Measurements from ENCODE around the gene DNAL1. TPM values are rescaled to one million over a fixed set of nuclear protein-coding genes. Genes with fewer than 3 reads are reported as not detected.

The DNAL1 gene
- total RNA-seq, 1 donor from 2014 or later, result 5.2 TPM

- Histone ChIP-seq H3K4me1 (ENCODE audit: control insufficient read depth in 3 of 3, insufficient read depth in 3 of 3, low read length in 3 of 3) (peaks cover 63 to 84% (median 80%) of the 10 kb centered on the region in 3 donors), H3K9ac (ENCODE audit: low read depth in 1 of 3, low read length in 3 of 3) (peak overlapping the region; percentile 37 to 70 (median 40)), H3K9me3 (ENCODE audit: control insufficient read depth in 3 of 3, low read length in 3 of 3) (no peaks in the 10 kb centered on the region), H3K27ac (ENCODE audit: low read depth, low read length) (peak overlapping the region; percentile 87), H3K36me3 (ENCODE audit: control insufficient read depth in 3 of 3, insufficient read depth in 3 of 3, low read length in 3 of 3) (peaks cover 54 to 65% (median 58%) of the 10 kb centered on the region in 3 donors), H3K4me3 (ENCODE audit: low read length in 3 of 3) (peak overlapping the region in 1 of 3 donors; percentile 22), H3K27me3 (ENCODE audit: control insufficient read depth in 3 of 3, insufficient read depth in 3 of 3, low read length in 3 of 3) (no peaks in the 10 kb centered on the region)
Observed at GRCh38 chr14:73726025-73726961, 81.5 kb downstream of the DNAL1 start.

- peak overlapping the region in 1 of 3 donors; percentile 70 for H3K9ac ChIP-seq (ENCODE audit: low read depth in 1 of 3, low read length in 3 of 3)
- H3K27me3 ChIP-seq (ENCODE audit: control insufficient read depth in 3 of 3, insufficient read depth in 3 of 3, low read length in 3 of 3), result no peaks in the 10 kb centered on the region
- H3K9me3 ChIP-seq (ENCODE audit: control insufficient read depth in 3 of 3, low read length in 3 of 3), result no peaks in the 10 kb centered on the region
- H3K36me3 ChIP-seq (ENCODE audit: control insufficient read depth in 3 of 3, insufficient read depth in 3 of 3, low read length in 3 of 3), result peaks cover 45 to 62% (median 50%) of the 10 kb centered on the region in 3 donors
- no peak overlapping the region for H3K4me3 ChIP-seq (ENCODE audit: low read length in 3 of 3)
- H3K27ac ChIP-seq (ENCODE audit: low read depth, low read length), result peak overlapping the region; percentile 87
- H3K4me1 ChIP-seq (ENCODE audit: control insufficient read depth in 3 of 3, insufficient read depth in 3 of 3, low read length in 3 of 3), result peaks cover 63 to 79% (median 75%) of the 10 kb centered on the region in 3 donors
Observed at GRCh38 chr14:73727166-73727565, 82.4 kb downstream of the DNAL1 start.

- no peaks in the 10 kb centered on the region for H3K27me3 ChIP-seq (ENCODE audit: control insufficient read depth in 3 of 3, insufficient read depth in 3 of 3, low read length in 3 of 3)
- peak overlapping the region; percentile 38 for H3K27ac ChIP-seq (ENCODE audit: low read depth, low read length)
- no peak overlapping the region for H3K4me3 ChIP-seq (ENCODE audit: low read length in 3 of 3)
- no peak overlapping the region for H3K9ac ChIP-seq (ENCODE audit: low read depth in 1 of 3, low read length in 3 of 3)
- peaks cover 47 to 62% (median 59%) of the 10 kb centered on the region in 3 donors for H3K4me1 ChIP-seq (ENCODE audit: control insufficient read depth in 3 of 3, insufficient read depth in 3 of 3, low read length in 3 of 3)
- peaks cover 38 to 54% (median 41%) of the 10 kb centered on the region in 3 donors for H3K36me3 ChIP-seq (ENCODE audit: control insufficient read depth in 3 of 3, insufficient read depth in 3 of 3, low read length in 3 of 3)
- no peaks in the 10 kb centered on the region for H3K9me3 ChIP-seq (ENCODE audit: control insufficient read depth in 3 of 3, low read length in 3 of 3)
Observed at GRCh38 chr14:73728717-73729330, 84.0 kb downstream of the DNAL1 start.

DNA sequence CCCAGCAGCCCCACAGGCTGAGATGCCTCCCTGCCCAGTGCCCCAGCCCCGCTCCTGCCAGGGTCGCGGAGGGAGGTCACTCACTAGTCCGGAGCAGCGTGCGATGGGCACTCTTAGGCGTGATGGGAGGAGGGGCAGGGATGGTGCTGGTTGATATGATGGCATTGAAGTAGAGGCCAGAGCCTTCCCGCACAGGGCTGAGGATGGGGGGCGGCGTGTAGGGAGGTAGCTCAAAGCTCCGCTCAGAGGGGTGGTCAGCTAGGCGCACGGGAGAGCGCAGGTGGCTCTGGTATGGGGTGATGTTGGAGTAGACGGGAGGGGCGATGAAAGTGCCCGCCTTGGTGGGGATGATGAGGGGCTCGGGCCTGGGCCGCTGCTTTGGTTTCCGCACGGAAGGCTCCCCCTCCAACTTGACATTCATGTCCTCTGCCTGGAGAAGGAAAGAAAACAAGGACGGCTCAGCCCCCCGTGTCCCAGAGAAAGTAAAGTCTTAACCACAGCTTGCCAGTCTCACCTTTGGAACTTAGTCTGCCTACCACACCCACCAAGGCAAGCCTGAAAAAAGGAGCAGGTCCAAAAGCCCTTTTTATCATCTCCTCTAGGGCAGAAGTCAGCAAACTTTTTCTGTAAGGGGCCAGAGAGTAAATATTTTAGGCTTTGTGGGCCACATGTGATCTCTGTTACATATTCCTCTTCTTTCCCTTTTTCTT, 84.9 kb downstream of the DNAL1 start:
- peaks cover 41 to 53% (median 47%) of the 10 kb centered on the region in 3 donors for H3K36me3 ChIP-seq (ENCODE audit: control insufficient read depth in 3 of 3, insufficient read depth in 3 of 3, low read length in 3 of 3)

DNA sequence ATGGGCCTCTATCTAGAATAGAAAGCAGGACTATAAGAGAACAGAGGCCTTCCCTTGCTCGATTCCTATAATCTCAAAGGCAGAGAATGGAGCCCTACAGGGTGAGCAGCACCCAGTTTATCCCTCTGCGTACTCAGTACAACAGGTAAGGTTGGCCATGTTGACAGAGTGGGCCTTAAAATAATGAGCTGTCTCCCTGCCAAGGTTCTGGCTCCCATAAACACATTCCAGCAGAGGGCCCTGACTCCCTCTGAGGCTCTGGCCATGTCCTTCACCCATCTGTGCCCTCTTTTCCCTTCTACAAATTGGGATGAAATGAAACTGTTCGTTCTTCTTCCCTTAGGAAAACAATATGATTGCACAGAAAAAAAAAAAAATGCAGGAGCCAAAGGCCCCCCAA, 86.3 kb downstream of the DNAL1 start:
- Histone ChIP-seq H3K27ac (ENCODE audit: low read depth, low read length) (no peak overlapping the region), H3K27me3 (ENCODE audit: control insufficient read depth in 3 of 3, insufficient read depth in 3 of 3, low read length in 3 of 3) (no peaks in the 10 kb centered on the region), H3K4me3 (ENCODE audit: low read length in 3 of 3) (no peak overlapping the region), H3K4me1 (ENCODE audit: control insufficient read depth in 3 of 3, insufficient read depth in 3 of 3, low read length in 3 of 3) (peaks cover 25 to 39% (median 36%) of the 10 kb centered on the region in 3 donors), H3K36me3 (ENCODE audit: control insufficient read depth in 3 of 3, insufficient read depth in 3 of 3, low read length in 3 of 3) (peaks cover 41 to 50% (median 49%) of the 10 kb centered on the region in 3 donors), H3K9ac (ENCODE audit: low read depth in 1 of 3, low read length in 3 of 3) (no peak overlapping the region), H3K9me3 (ENCODE audit: control insufficient read depth in 3 of 3, low read length in 3 of 3) (no peaks in the 10 kb centered on the region)

More for the DNA sequence above, 84.9 kb downstream of the DNAL1 start:
- H3K4me3 ChIP-seq (ENCODE audit: low read length in 3 of 3), result no peak overlapping the region
- H3K4me1 ChIP-seq (ENCODE audit: control insufficient read depth in 3 of 3, insufficient read depth in 3 of 3, low read length in 3 of 3), result peaks cover 39 to 53% (median 50%) of the 10 kb centered on the region in 3 donors
- peak overlapping the region; percentile 38 for H3K27ac ChIP-seq (ENCODE audit: low read depth, low read length)
- H3K9ac ChIP-seq (ENCODE audit: low read depth in 1 of 3, low read length in 3 of 3), result no peak overlapping the region
- no peaks in the 10 kb centered on the region for H3K9me3 ChIP-seq (ENCODE audit: control insufficient read depth in 3 of 3, low read length in 3 of 3)
- H3K27me3 ChIP-seq (ENCODE audit: control insufficient read depth in 3 of 3, insufficient read depth in 3 of 3, low read length in 3 of 3), result no peaks in the 10 kb centered on the region

- Histone ChIP-seq H3K36me3 (ENCODE audit: control insufficient read depth in 3 of 3, insufficient read depth in 3 of 3, low read length in 3 of 3) (peaks cover 36 to 49% (median 43%) of the 10 kb centered on the region in 3 donors), H3K4me1 (ENCODE audit: control insufficient read depth in 3 of 3, insufficient read depth in 3 of 3, low read length in 3 of 3) (peaks cover 16 to 30% (median 27%) of the 10 kb centered on the region in 3 donors), H3K4me3 (ENCODE audit: low read length in 3 of 3) (no peak overlapping the region)
Observed at GRCh38 chr14:73732006-73732405, 87.2 kb downstream of the DNAL1 start.

GRCh38 chr14:73736842-73737241, 92.1 kb downstream of the DNAL1 start:
- Histone ChIP-seq H3K9me3 (ENCODE audit: control insufficient read depth in 3 of 3, low read length in 3 of 3) (no peaks in the 10 kb centered on the region), H3K36me3 (ENCODE audit: control insufficient read depth in 3 of 3, insufficient read depth in 3 of 3, low read length in 3 of 3) (peaks cover 29 to 42% (median 36%) of the 10 kb centered on the region in 3 donors), H3K9ac (ENCODE audit: low read depth in 1 of 3, low read length in 3 of 3) (no peak overlapping the region), H3K27me3 (ENCODE audit: control insufficient read depth in 3 of 3, insufficient read depth in 3 of 3, low read length in 3 of 3) (no peaks in the 10 kb centered on the region), H3K27ac (ENCODE audit: low read depth, low read length) (no peak overlapping the region), H3K4me1 (ENCODE audit: control insufficient read depth in 3 of 3, insufficient read depth in 3 of 3, low read length in 3 of 3) (peaks cover 27 to 36% (median 32%) of the 10 kb centered on the region in 3 donors), H3K4me3 (ENCODE audit: low read length in 3 of 3) (no peak overlapping the region)

More at GRCh38 chr14:73732006-73732405, 87.2 kb downstream of the DNAL1 start:
- H3K27me3 ChIP-seq (ENCODE audit: control insufficient read depth in 3 of 3, insufficient read depth in 3 of 3, low read length in 3 of 3), result no peaks in the 10 kb centered on the region
- no peak overlapping the region for H3K9ac ChIP-seq (ENCODE audit: low read depth in 1 of 3, low read length in 3 of 3)
- H3K27ac ChIP-seq (ENCODE audit: low read depth, low read length), result no peak overlapping the region
- H3K9me3 ChIP-seq (ENCODE audit: control insufficient read depth in 3 of 3, low read length in 3 of 3), result no peaks in the 10 kb centered on the region

GRCh38 chr14:73738518-73739173, 93.9 kb downstream of the DNAL1 start:
- Histone ChIP-seq H3K4me3 (ENCODE audit: low read length in 3 of 3) (no peak overlapping the region), H3K9me3 (ENCODE audit: control insufficient read depth in 3 of 3, low read length in 3 of 3) (no peaks in the 10 kb centered on the region), H3K9ac (ENCODE audit: low read depth in 1 of 3, low read length in 3 of 3) (no peak overlapping the region), H3K27me3 (ENCODE audit: control insufficient read depth in 3 of 3, insufficient read depth in 3 of 3, low read length in 3 of 3) (no peaks in the 10 kb centered on the region), H3K36me3 (ENCODE audit: control insufficient read depth in 3 of 3, insufficient read depth in 3 of 3, low read length in 3 of 3) (peaks cover 29 to 42% (median 36%) of the 10 kb centered on the region in 3 donors), H3K4me1 (ENCODE audit: control insufficient read depth in 3 of 3, insufficient read depth in 3 of 3, low read length in 3 of 3) (peaks cover 45 to 54% (median 50%) of the 10 kb centered on the region in 3 donors), H3K27ac (ENCODE audit: low read depth, low read length) (no peak overlapping the region)

All from skeletal muscle tissue (tissue), 4 donors.